Measurements from ENCODE around the gene S100A11. TPM values are rescaled to one million over a fixed set of nuclear protein-coding genes. Genes with fewer than 3 reads are reported as not detected.

S100A11 gene
- total and polyA plus RNA-seq, 9 of the 15 experiments (the other 6 are each of a cell fraction or from before 2014, with no cell fraction given), result 131 to 808 (median 235) TPM

DNA sequence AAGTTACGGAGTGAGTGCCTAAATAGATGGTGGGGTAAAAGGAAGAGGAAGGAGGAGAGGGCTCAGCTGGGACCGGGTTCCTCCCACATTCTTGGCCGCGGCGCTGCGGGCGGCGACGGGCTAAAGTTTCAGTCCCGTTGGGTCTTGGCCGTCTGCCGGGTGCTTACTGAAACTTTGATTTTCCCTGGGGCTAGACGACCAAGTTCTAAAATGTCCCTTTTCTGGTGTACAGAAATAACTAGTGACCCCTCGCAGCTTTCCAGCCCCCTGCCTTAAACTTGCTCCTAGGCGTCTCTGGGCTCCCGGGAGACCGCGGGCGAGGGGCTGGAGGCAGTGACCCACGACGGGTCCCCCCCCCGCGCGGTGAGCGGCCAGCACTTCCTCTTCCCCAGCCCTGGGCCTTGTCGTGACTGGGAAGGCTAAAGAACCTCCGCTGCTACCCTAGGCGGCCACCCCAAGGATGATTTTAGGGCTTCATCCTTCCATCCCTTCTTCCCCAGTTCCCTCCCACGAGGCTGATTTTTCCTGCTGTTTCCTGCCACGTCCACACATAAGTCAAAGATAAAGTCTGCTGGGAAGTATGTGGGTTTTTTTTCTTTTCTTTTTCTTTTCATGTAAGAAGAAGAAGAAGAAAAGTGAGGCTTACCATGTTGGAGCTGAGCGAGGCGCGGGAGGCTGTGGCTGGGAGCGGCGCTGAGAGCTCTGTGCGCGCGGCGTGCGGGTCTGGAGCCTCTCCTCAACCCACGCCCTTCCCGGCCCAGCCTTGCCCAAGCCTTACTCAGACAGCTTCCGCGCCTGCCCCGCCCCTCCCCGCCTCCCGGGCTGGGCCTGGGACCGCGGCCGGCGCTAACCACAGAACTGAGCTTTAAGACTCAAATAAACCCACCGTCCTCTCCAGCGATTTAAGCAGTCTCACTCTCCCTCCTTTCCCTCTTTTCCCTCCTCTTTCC is at the start of gene S100A11 (continued):
- TF ChIP-seq, protein P1, sequence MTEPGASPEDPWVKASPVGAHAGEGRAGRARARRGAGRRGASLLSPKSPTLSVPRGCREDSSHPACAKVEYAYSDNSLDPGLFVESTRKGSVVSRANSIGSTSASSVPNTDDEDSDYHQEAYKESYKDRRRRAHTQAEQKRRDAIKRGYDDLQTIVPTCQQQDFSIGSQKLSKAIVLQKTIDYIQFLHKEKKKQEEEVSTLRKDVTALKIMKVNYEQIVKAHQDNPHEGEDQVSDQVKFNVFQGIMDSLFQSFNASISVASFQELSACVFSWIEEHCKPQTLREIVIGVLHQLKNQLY (CRISPR knock-in tag; conservative IDR thresholded peaks at IDR 0.05), result no peak
- TF ChIP-seq JUN (IDR thresholded peaks at IDR 0.05; ENCODE audit: borderline replicate concordance, low read depth, low read length), result no peak; the same call in 1 of the 2 replicates
- TF ChIP-seq JUN (CRISPR knock-in tag; IDR thresholded peaks at IDR 0.05; ENCODE audit: borderline replicate concordance), result no peak
- TF ChIP-seq BDP1 (IDR thresholded peaks at IDR 0.05; ENCODE audit: insufficient read depth, insufficient read length), result no peak
- TF ChIP-seq DMBX1 (CRISPR knock-in tag; IDR thresholded peaks at IDR 0.05; ENCODE audit: borderline replicate concordance), result no peak
- no peak for TF ChIP-seq ZSCAN29 (IDR thresholded peaks at IDR 0.05)
- TF ChIP-seq TARDBP (IDR thresholded peaks at IDR 0.05), result no peak
- TF ChIP-seq RBFOX2 (IDR thresholded peaks at IDR 0.05; ENCODE audit: low read depth, low read length), result peak; percentile 97
- TF ChIP-seq ZNF24 (IDR thresholded peaks at IDR 0.05), result no peak
- no peak for TF ChIP-seq CREBBP (IDR thresholded peaks at IDR 0.05; ENCODE audit: low read depth, low read length)
- peak; percentile 34 for TF ChIP-seq BRD9 (IDR thresholded peaks at IDR 0.05; ENCODE audit: low read depth, partially characterized antibody)
- TF ChIP-seq SRSF1 (IDR thresholded peaks at IDR 0.05; ENCODE audit: low read depth, low read length), result no peak
- TF ChIP-seq ETS2 (tag; IDR thresholded peaks at IDR 0.05; ENCODE audit: borderline replicate concordance, poor library complexity, severe bottlenecking), result no peak
- TF ChIP-seq FOXP1 (CRISPR knock-in tag; IDR thresholded peaks at IDR 0.05), result no peak
- TF ChIP-seq ILF3 (IDR thresholded peaks at IDR 0.05; ENCODE audit: borderline replicate concordance), result no peak
- no peak for TF ChIP-seq ZNF586 (CRISPR knock-in tag; conservative IDR thresholded peaks at IDR 0.05)
- TF ChIP-seq NFATC3 (IDR thresholded peaks at IDR 0.05), result no peak
- peak; percentile 91 for TF ChIP-seq ZBTB7A (IDR thresholded peaks at IDR 0.05; ENCODE audit: borderline replicate concordance, control insufficient read depth, low read depth, low read length)
- TF ChIP-seq, protein P2, sequence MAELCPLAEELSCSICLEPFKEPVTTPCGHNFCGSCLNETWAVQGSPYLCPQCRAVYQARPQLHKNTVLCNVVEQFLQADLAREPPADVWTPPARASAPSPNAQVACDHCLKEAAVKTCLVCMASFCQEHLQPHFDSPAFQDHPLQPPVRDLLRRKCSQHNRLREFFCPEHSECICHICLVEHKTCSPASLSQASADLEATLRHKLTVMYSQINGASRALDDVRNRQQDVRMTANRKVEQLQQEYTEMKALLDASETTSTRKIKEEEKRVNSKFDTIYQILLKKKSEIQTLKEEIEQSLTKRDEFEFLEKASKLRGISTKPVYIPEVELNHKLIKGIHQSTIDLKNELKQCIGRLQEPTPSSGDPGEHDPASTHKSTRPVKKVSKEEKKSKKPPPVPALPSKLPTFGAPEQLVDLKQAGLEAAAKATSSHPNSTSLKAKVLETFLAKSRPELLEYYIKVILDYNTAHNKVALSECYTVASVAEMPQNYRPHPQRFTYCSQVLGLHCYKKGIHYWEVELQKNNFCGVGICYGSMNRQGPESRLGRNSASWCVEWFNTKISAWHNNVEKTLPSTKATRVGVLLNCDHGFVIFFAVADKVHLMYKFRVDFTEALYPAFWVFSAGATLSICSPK (IDR thresholded peaks at IDR 0.05; ENCODE audit: borderline replicate concordance), result no peak
- TF ChIP-seq PBX2 (CRISPR knock-in tag; IDR thresholded peaks at IDR 0.05; ENCODE audit: low read depth), result no peak
- no peak for TF ChIP-seq PBX2 (tag; conservative IDR thresholded peaks at IDR 0.05; ENCODE audit: low read depth)
- TF ChIP-seq SETDB1 (IDR thresholded peaks at IDR 0.05; ENCODE audit: low read length), result no peak
- TF ChIP-seq ARNT (IDR thresholded peaks at IDR 0.05), result no peak
- no peak for TF ChIP-seq NFE2 (IDR thresholded peaks at IDR 0.05; ENCODE audit: low read depth)
